Amniotic stem cell (primary cell): ENCODE measurements around the gene MYOM1.
"Not testable (repeated sequence)": the region's sequence is repeated elsewhere in the genome, so short reads cannot be mapped to it uniquely, and the experiment has no call there.

Experiments
- DNase-seq: peaks from one replicate; lab custom pipeline; 2025; lab: John Stamatoyannopoulos, UW

Gene MYOM1

GRCh38 chr18:3218819-3219218 is 949 bp downstream of the MYOM1 start:
- DNase-seq, result no peak

- DNase-seq, result no peak
Measured at GRCh38 chr18:3217948-3218647, 1.7 kb downstream of the MYOM1 start.

- no peak for DNase-seq
Measured at GRCh38 chr18:3216987-3217386, 2.8 kb downstream of the MYOM1 start.

GRCh38 chr18:3214855-3215637 is 4.7 kb downstream of the MYOM1 start:
- DNase-seq, result no peak

- DNase-seq, result no peak
Measured at GRCh38 chr18:3213300-3214059, 6.3 kb downstream of the MYOM1 start.

GRCh38 chr18:3212657-3213056 is 7.1 kb downstream of the MYOM1 start:
- DNase-seq, result no peak

GRCh38 chr18:3211236-3211992 is 8.4 kb downstream of the MYOM1 start:
- DNase-seq, result no peak

- DNase-seq, result no peak
Measured at GRCh38 chr18:3209859-3210569, 9.8 kb downstream of the MYOM1 start.

- DNase-seq, result no peak
Measured at GRCh38 chr18:3207565-3207964, 12.2 kb downstream of the MYOM1 start.

GRCh38 chr18:3205239-3205638 is 14.5 kb downstream of the MYOM1 start:
- no peak for DNase-seq

- DNase-seq, result no peak
Measured at GRCh38 chr18:3199942-3200645, 19.7 kb downstream of the MYOM1 start.

- DNase-seq, result not testable (repeated sequence)
Measured at GRCh38 chr18:3198260-3198860, 21.4 kb downstream of the MYOM1 start.

GRCh38 chr18:3194947-3195612 is 24.7 kb downstream of the MYOM1 start:
- no peak for DNase-seq

GRCh38 chr18:3193331-3193730 is 26.4 kb downstream of the MYOM1 start:
- DNase-seq, result no peak

GRCh38 chr18:3192752-3193151 is 27.0 kb downstream of the MYOM1 start:
- no peak for DNase-seq

- DNase-seq, result no peak
Measured at GRCh38 chr18:3192286-3192685, 27.5 kb downstream of the MYOM1 start.

- DNase-seq, result no peak
Measured at GRCh38 chr18:3190610-3191009, 29.2 kb downstream of the MYOM1 start.

- no peak for DNase-seq
Measured at GRCh38 chr18:3189884-3190283, 29.9 kb downstream of the MYOM1 start.
